ENCODE measurements around the gene LGALS3BP.

DNA sequence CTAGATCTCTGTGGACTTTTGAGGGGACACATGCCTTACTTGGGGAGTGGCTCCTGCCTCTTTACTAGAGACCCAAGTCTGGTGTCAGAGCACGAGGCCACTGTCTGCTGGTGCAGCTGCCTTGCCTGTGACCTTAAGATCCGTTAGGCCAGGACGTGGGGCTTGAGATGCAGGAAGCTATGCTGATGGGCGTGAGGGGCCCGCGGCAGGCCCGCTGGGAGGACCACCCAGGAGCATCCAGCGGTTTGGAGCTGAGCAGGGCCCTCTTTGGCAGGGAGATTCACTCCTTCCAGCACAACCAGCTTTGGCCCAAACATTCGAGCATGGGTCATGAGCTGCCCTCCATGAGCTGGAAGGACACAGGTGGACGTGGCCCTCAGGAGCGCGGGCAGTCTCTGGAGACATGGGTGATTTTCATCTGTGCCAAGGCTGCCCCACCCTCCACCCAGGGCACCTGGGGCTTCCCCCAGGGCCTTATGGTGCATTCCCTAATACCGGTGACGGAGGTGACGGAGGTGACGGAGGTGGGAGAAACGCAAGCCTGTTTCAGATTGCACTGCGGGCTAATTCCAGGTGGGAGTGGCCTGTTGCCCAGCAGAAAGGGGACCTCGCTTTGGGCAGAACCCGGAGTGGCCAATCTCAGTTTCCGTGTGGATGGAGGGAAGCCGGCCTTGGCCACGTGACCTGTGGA, 12.7 kb downstream of the LGALS3BP start:
- TF ChIP-seq, protein P1, sequence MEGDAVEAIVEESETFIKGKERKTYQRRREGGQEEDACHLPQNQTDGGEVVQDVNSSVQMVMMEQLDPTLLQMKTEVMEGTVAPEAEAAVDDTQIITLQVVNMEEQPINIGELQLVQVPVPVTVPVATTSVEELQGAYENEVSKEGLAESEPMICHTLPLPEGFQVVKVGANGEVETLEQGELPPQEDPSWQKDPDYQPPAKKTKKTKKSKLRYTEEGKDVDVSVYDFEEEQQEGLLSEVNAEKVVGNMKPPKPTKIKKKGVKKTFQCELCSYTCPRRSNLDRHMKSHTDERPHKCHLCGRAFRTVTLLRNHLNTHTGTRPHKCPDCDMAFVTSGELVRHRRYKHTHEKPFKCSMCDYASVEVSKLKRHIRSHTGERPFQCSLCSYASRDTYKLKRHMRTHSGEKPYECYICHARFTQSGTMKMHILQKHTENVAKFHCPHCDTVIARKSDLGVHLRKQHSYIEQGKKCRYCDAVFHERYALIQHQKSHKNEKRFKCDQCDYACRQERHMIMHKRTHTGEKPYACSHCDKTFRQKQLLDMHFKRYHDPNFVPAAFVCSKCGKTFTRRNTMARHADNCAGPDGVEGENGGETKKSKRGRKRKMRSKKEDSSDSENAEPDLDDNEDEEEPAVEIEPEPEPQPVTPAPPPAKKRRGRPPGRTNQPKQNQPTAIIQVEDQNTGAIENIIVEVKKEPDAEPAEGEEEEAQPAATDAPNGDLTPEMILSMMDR (IDR thresholded peaks at IDR 0.05): no peak
- TF ChIP-seq POLR2A (IDR thresholded peaks at IDR 0.05): no peak
